ENCODE measurements around the gene DCTN2. TPM values are rescaled to one million over a fixed set of nuclear protein-coding genes. Genes with fewer than 3 reads are reported as not detected.

Gene DCTN2
- polyA plus RNA-seq, 1 donor from 2014 or later = 79.0 TPM

DNA sequence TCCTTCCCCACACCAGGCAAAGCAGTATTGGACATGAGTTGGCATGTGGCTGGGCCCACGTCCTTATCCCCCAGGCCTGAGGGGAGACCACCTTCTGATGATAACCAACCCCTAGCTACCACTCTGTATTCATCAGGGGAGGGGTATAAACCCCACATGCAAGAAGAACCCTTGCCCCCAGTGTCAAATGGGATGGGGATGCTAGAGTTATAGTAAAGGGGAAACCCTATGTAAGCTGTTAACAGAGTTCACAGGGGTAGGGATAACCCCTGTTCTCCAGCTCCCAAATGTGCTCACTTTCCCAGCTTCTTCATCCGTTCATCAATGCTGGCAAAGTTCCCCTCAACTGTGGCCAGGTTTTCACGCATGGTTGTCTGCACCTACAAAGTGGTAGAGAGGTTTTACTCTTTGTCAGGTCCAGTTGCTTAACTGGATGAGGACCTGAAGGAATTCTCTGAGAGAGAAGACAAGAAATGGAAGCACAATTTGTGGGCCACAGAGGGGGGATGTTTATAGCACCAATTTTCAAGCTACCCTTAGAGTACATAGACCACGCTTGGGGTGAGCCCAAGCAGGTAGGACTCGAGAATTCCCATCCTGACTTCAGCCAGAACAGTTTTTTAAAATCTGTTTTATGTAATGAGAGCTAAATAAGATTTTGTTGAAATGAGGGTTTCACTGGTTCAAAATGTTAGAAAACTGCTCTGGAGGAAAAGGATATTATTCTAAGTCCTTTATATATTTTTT is 16.4 kb downstream of the DCTN2 start:
- H3K36me3 Mint-ChIP-seq = no peaks in the 10 kb centered on the region
- no peaks in the 10 kb centered on the region for H3K27me3 Mint-ChIP-seq
- peaks cover 0 to 1% (median 0%) of the 10 kb centered on the region in 3 donors for H3K4me1 Mint-ChIP-seq
- H3K27ac Mint-ChIP-seq = peak overlapping the region in 1 of 3 donors; percentile 92
- no peaks in the 10 kb centered on the region for H3K9me3 Mint-ChIP-seq
- H3K4me3 Mint-ChIP-seq = no peak overlapping the region

DNA sequence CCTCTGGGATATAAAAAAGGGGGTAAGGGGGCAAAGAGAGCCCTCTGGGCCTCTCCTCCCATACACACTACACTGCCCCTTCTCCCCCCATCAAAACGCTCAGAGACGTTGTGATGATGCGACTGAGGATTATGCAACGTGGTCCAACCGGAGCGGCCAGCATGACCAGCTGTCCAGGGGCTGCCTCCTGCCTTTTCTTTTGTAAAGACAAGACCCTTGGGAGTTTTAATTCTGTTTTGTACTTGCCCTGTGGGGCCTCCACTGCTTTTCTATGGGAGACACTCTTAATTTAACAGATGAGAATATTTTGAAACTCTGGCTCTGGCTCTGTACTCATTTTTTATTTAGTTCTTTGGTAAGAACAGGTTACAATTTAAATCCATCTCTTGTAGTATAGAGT is 17.2 kb downstream of the DCTN2 start:
- no peaks in the 10 kb centered on the region for H3K27me3 Mint-ChIP-seq
- no peaks in the 10 kb centered on the region for H3K36me3 Mint-ChIP-seq
- peak overlapping the region in 1 of 3 donors; percentile 92 for H3K27ac Mint-ChIP-seq

DNA sequence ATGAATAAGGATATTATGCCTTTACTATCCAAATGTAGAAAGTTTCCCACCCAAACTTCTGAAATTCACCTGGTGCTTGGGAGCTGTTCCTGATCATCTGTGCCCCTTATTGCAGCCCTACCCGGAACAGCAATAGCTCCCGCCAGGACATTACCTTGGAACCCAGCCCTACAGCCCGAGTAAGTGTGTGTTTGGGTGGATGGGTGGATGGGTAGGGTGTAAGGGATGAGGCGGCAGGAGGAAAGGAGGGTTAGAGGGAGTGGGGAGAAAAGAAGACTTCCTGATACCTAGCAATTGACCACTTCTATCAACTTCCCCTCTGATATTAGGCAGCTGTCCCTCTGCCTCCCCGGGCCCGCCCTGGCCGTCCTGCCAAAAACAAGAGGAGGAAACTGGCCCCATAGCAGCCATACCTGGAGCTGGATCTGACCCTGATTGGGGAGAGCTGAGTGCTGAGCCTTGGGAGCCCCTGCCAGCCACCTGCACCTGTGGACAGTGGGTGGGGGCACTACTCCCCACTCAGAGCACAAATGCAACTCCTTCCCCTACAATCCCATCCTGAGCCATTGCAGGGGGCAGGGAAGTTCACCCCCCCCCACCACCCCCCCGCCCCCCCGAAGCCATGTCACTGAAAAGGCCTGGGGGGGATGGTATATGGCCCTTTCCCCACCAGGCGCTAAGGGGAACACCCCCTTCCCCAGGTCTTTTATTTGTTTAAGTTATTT is 18.0 kb downstream of the DCTN2 start:
- Mint-ChIP-seq H3K27me3 (no peaks in the 10 kb centered on the region), H3K27ac (peak overlapping the region in 1 of 3 donors; percentile 18), H3K4me1 (peaks cover 3 to 9% (median 8%) of the 10 kb centered on the region in 3 donors), H3K36me3 (no peaks in the 10 kb centered on the region), H3K4me3 (peak overlapping the region in 1 of 4 donors; percentile 20), H3K9me3 (no peaks in the 10 kb centered on the region)

More for the DNA sequence above, 17.2 kb downstream of the DCTN2 start:
- Mint-ChIP-seq H3K4me3 (no peak overlapping the region), H3K4me1 (peaks cover 0 to 3% (median 0%) of the 10 kb centered on the region in 3 donors), H3K9me3 (no peaks in the 10 kb centered on the region)

DNA sequence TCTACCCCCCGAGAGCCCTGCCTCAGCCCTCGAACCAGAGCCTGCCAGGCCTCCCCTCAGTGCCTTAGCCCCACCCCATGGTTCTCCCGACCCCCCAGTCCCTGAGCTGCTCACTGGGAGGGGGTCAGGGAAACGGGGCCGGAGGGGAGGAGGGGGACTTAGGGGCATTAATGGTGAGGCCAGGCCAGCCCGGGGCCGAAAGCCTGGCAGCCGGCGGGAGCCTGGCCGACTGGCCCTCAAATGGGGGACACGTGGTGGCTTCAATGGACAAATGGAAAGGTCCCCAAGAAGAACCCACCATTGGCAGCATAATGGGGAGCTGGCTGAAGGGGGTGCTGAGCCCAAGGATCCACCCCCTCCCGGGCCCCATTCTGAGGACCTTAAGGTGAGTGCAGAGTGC is 18.8 kb downstream of the DCTN2 start:
- peaks cover 10 to 16% (median 15%) of the 10 kb centered on the region in 3 donors for H3K4me1 Mint-ChIP-seq
- H3K9me3 Mint-ChIP-seq = no peaks in the 10 kb centered on the region
- H3K36me3 Mint-ChIP-seq = no peaks in the 10 kb centered on the region
- H3K4me3 Mint-ChIP-seq = peak overlapping the region in 1 of 4 donors; percentile 20
- H3K27ac Mint-ChIP-seq = peak overlapping the region in 1 of 3 donors; percentile 18
- no peaks in the 10 kb centered on the region for H3K27me3 Mint-ChIP-seq

DNA sequence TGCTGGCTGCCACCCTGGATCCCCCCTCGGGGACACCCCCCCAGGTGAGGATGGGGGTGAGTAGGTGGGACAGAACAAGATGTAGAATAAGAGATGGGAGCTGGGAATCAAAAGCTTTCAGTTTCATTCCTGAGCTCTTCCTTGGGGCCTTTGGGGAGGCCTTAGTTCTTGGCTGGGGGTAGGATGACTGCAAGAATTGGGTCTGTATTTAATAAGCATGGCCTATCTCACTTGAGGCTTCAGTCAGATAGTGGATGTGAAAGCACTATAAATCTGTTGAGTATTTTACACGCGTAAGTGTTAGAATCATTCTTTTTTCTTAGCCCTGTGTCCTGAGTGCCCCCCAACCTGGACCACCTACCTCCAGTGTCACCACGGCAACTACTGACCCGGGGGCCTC is 19.8 kb downstream of the DCTN2 start:
- Mint-ChIP-seq H3K9me3 (no peaks in the 10 kb centered on the region), H3K27ac (peak overlapping the region in 2 of 3 donors; percentile 47 to 72), H3K36me3 (no peaks in the 10 kb centered on the region), H3K4me3 (peak overlapping the region in 1 of 4 donors; percentile 32), H3K4me1 (peaks cover 11 to 18% (median 15%) of the 10 kb centered on the region in 3 donors), H3K27me3 (no peaks in the 10 kb centered on the region)

DNA sequence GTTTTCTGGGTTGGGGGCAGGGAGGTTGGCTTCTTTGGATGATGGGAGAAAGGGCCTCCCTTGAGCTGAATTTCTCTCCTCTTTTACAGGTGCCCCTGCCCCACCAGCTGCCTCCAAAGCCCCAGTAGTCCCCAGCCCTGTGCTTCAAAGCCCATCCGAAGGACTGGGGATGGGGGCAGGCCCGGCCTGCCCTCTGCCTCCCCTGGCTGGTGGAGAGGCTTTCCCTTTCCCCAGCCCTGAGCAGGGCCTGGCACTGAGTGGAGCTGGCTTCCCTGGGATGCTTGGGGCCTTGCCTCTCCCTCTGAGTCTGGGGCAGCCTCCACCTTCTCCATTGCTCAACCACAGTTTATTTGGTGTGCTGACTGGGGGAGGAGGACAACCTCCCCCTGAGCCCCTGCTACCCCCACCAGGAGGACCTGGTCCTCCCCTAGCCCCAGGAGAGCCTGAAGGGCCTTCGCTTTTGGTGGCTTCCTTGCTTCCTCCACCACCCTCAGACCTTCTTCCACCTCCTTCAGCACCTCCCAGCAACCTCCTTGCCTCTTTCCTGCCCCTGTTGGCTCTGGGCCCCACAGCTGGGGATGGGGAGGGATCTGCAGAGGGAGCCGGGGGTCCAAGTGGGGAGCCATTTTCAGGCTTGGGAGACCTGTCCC is 20.4 kb downstream of the DCTN2 start:
- Mint-ChIP-seq H3K27me3 (peaks cover 1% of the 10 kb centered on the region), H3K27ac (peak overlapping the region in 1 of 3 donors; percentile 72), H3K4me3 (peak overlapping the region in 2 of 4 donors; percentile 9 to 75), H3K9me3 (no peaks in the 10 kb centered on the region), H3K4me1 (peaks cover 17 to 23% (median 20%) of the 10 kb centered on the region in 3 donors), H3K36me3 (no peaks in the 10 kb centered on the region)

DNA sequence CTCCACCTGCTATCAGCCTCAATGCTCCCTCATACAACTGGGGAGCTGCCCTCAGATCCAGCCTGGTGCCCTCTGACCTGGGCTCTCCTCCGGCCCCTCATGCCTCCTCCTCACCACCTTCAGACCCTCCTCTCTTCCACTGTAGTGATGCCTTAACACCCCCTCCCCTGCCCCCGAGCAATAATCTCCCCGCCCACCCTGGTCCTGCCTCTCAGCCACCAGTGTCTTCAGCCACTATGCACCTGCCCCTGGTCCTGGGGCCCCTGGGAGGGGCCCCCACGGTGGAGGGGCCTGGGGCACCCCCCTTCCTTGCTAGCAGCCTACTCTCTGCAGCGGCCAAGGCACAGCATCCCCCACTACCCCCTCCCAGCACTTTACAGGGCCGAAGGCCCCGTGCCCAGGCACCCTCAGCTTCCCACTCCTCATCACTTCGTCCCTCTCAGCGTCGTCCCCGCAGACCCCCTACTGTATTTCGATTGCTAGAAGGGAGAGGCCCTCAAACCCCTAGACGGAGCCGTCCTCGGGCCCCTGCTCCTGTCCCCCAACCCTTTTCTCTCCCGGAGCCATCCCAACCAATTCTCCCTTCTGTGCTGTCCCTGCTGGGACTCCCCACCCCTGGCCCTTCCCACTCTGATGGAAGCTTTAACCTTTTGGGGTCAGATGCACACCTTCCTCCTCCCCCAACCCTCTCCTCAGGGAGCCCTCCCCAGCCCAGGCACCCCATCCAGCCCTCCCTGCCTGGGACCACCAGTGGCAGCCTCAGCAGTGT is 21.2 kb downstream of the DCTN2 start:
- no peaks in the 10 kb centered on the region for H3K36me3 Mint-ChIP-seq
- H3K9me3 Mint-ChIP-seq = no peaks in the 10 kb centered on the region
- peak overlapping the region in 2 of 4 donors; percentile 9 to 32 for H3K4me3 Mint-ChIP-seq
- H3K27me3 Mint-ChIP-seq = peaks cover 1% of the 10 kb centered on the region
- H3K27ac Mint-ChIP-seq = peak overlapping the region in 1 of 3 donors; percentile 42
- peaks cover 19 to 26% (median 22%) of the 10 kb centered on the region in 3 donors for H3K4me1 Mint-ChIP-seq

DNA sequence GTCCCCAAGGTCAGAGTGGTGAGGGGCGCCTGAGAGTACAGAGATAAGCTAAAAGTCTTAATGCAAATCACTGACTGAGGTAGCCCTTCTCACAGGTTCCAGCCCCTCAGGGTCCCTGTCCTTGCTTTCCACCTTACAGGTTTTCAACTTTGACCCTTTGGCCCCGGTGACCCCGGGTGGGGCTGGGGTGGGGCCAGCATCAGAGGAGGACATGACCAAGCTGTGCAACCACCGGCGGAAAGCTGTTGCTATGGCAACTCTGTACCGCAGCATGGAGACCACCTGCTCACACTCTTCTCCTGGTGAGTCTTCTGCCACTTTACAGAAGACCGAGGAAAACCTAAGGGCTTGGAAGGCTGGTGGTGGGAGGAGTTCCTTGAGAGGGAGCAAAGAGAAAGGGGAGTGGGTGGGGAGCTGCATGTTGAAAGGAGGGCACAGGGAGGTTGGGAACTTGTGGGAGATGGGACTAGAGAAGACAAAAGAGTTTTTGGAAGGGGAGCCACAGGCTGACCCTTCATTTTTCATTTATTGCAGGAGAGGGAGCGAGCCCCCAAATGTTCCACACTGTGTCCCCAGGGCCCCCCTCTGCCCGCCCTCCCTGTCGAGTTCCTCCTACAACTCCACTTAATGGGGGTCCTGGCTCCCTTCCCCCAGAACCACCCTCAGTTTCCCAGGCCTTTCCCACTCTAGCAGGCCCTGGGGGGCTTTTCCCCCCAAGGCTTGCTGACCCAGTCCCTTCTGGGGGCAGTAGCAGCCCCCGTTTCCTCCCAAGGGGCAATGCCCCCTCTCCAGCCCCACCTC is 22.0 kb downstream of the DCTN2 start:
- Mint-ChIP-seq H3K27me3 (peaks cover 1% of the 10 kb centered on the region), H3K9me3 (no peaks in the 10 kb centered on the region), H3K36me3 (no peaks in the 10 kb centered on the region), H3K4me3 (peak overlapping the region in 2 of 4 donors; percentile 91 to 97), H3K27ac (peak overlapping the region in 2 of 3 donors; percentile 98), H3K4me1 (peaks cover 22 to 26% (median 24%) of the 10 kb centered on the region in 3 donors)

DNA sequence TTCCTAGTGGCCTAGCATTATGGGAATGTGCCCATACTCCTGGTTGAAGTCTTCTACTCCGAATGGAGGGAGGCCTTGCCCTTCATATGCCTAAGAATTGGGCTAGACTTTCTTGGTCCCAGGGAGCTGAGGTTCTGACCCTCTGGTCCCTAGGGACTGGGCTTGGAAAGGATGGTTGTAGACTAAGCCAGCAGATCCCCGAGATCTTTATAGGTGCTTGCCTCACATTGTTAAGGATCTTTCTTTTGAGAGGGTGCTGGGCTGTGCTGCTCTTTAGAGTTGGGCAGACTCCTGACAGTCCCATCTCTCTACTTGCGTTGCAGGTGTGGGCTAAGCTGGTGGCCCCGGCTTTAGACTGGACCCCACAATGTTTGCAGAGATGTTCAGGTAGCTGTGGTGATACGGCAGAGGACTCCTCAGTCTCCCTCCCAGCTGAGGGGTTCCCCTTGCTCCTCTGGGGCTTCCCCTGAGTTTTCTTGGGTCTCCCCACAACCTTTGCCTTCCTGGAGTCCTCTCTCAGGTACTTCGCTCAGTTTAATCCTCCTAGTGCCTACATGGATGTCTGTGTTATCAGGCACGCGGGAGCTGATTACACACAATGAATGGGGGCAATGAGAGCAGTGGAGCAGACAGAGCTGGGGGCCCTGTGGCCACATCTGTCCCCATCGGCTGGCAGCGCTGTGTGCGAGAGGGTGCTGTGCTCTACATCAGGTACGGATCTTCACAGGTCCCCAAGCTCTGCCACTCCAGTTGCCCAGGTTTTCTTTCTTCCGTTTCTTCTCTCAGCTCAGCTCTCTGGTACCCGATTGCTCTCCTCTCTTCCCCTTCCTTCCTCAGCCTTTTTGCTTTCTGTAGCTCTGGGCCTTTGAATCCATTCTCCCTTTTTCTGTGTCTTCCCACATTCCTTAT is 23.0 kb downstream of the DCTN2 start:
- Mint-ChIP-seq H3K4me1 (peaks cover 25 to 31% (median 29%) of the 10 kb centered on the region in 3 donors), H3K4me3 (peak overlapping the region; percentile 88 to 97 (median 92)), H3K9me3 (no peaks in the 10 kb centered on the region), H3K27me3 (peaks cover 1% of the 10 kb centered on the region), H3K36me3 (no peaks in the 10 kb centered on the region), H3K27ac (peak overlapping the region; percentile 87 to 98 (median 98))

DNA sequence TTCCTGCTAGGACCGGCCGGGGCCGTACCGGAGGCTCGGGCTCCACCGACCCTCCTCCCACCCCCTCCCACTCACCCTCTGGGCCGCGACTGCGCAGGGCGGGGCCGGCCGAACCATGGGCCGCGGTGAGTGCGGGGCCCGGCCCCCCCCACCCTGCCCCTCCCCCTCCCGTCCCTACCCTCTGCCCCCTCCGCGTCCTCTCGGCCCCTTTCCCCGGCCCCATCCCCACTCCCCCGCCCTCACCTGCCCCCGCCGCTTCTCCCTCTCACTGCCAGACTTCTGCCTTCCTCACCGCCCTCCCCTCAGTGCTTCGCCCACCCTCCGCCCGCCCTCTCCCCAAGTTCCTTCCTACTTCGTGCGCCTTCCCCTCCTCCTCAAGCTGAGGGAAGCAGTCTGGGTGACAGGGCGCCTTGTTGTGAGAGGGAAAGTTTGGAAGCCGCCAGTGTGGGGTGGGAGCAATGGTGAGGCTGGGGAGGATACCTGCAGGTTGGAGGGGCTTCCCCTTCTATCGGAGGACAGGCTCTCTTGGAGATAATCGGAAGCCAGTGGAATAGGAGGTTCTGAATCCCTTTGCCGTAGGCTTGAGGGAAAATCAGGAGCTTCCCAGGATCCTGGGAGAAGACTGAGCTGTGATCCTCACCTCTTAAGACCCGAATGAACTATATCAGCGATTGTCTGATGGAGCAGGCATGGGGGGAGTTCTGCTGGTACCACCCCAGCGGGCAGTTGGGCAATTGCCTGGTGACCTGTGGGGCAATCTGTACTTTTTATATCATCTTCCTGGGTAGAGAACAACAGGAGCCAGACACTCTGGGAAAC is 23.9 kb downstream of the DCTN2 start:
- Mint-ChIP-seq H3K4me1 (peaks cover 32 to 36% (median 34%) of the 10 kb centered on the region in 3 donors), H3K27ac (peak overlapping the region; percentile 98 to 100 (median 99)), H3K27me3 (peaks cover 1% of the 10 kb centered on the region), H3K4me3 (peak overlapping the region; percentile 88 to 98 (median 92)), H3K36me3 (no peaks in the 10 kb centered on the region), H3K9me3 (no peaks in the 10 kb centered on the region)

DNA sequence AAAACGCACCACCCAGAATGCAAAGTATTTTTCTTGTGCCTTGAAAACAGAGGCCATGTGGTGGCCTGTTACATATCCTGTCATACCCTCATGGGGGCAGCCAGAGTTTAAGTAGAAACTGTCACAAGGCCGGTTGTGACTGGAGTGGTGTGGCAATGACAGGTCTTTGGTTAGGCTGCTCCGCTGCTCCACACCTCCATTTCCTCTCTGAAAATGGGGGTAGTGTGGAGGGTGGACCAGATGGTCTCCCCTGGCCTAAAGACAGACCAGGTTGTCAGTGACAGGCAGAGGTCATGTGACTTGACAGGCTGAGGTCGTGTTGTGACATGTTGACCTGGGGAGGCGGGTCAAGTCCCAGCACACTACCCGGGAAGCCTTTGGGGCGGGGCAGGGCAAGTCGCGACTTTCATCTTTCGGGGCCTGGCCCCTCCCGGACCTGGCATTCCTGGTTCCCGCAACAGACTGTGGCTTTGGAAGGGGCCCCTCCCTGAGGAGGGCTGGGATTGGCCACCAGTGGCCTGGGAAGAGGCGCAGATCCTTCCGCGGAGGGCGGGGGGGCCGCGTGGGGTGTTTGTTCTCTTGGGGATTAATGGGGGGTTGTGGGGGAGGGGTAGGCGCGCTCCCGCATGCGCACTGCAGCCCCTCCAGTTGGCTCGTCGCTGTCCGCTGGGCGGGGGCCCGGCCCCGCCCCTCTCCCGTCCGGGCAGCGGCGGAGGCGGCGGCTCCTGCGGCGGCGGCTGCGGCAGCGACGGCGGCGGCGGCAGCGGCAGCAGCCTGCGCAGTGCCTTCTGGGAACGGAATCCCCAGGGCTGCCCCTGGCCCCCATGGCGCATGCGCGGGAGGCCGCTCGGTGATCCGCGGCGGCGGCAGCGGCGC is 24.7 kb downstream of the DCTN2 start, which contains the start of gene MBD6:
Gene MBD6 (plus strand): TSS at position 814 of the 876 bp plus-strand sequence. CDS start 1,480 bp downstream, outside the sequence.
- Mint-ChIP-seq H3K9me3 (no peaks in the 10 kb centered on the region), H3K27ac (peak within 1 kb of the TSS; percentile 99 to 100 (median 100)), H3K27me3 (peaks cover 1% of the 10 kb centered on the region), H3K4me1 (peaks cover 36 to 39% (median 37%) of the 10 kb centered on the region in 3 donors), H3K4me3 (peak within 1 kb of the TSS; percentile 93 to 100 (median 98)), H3K36me3 (no peaks in the 10 kb centered on the region)
